OCI-LY7 (cell line): ENCODE data around the gene PDILT. TPM values are rescaled to one million over a fixed set of nuclear protein-coding genes. Genes with fewer than 3 reads are reported as not detected.
"Not testable (repeated sequence)": the region's sequence is repeated elsewhere in the genome, so short reads cannot be mapped to it uniquely, and the experiment has no call there.

Experiments
- BruUV-seq: library from RNA; stranded (reverse); fragments of 400-500 nt; replicated peaks from 2 replicates; lab custom pipeline; 2021; lab: Mats Ljungman, UMichigan
- CTCF ChIA-PET: fragments of 300-600 bp; sonication (Branson Sonifier 250); formaldehyde crosslinking; loops from one replicate; lab custom pipeline; 2022; ENCODE audit warnings: antibody characterized with exemption; ENCODE audit not compliant: unreplicated experiment; lab: Charles Lee
- POLR2A ChIA-PET: fragments of 300-600 bp; sonication (Branson Sonifier 250); formaldehyde crosslinking; loops from one replicate; lab custom pipeline; 2022; ENCODE audit warnings: antibody characterized with exemption; lab: Charles Lee
- DNase-seq: peaks from one replicate; pipeline ENCODE4 v3.0.0-alpha.2; 2015; ENCODE audit warnings: low spot score
- H2AFZ ChIP-seq: fragments of 200-600 bp; sonication (generic), shearing (Covaris generic); 2 replicates; pipeline ENCODE4 v1.6.1; 2014; ENCODE audit warnings: mild to moderate bottlenecking, antibody characterized with exemption, low read length, moderate library complexity
- H3K27ac ChIP-seq: fragments of 200-600 bp; sonication (generic); 2 replicates; pipeline ENCODE4 v1.5.1; 2014; ENCODE audit warnings: mixed run types, low read depth, mild to moderate bottlenecking, moderate library complexity, low read length, inconsistent platforms; ENCODE audit not compliant: poor library complexity, severe bottlenecking
- H3K36me3 ChIP-seq: fragments of 200-600 bp; sonication (generic); 2 replicates; pipeline ENCODE4 v1.6.1; 2014; ENCODE audit warnings: mild to moderate bottlenecking, antibody characterized with exemption, low read length, moderate library complexity, mixed read lengths; ENCODE audit not compliant: insufficient read depth
- H3K4me1 ChIP-seq: fragments of 200-600 bp; sonication (generic); 2 replicates; pipeline ENCODE4 v1.5.1; 2014; ENCODE audit warnings: mild to moderate bottlenecking, low read length; ENCODE audit not compliant: insufficient read depth, poor library complexity, severe bottlenecking
- H3K4me2 ChIP-seq: fragments of 200-600 bp; sonication (generic); 2 replicates; pipeline ENCODE4 v1.6.1; 2014; ENCODE audit warnings: mild to moderate bottlenecking, low read length
- H3K4me3 ChIP-seq: fragments of 200-600 bp; sonication (generic); 2 replicates; pipeline ENCODE4 v1.5.1; 2014; ENCODE audit warnings: mild to moderate bottlenecking, low read depth, low read length; ENCODE audit not compliant: poor library complexity, severe bottlenecking
- H3K79me2 ChIP-seq: fragments of 200-600 bp; sonication (generic); 2 replicates; pipeline ENCODE4 v1.6.1; 2016; ENCODE audit warnings: low read depth, mild to moderate bottlenecking, low read length, moderate library complexity, mixed read lengths; ENCODE audit not compliant: insufficient read depth
- H3K9me2 ChIP-seq: fragments of 200-600 bp; sonication (generic); 2 replicates; pipeline ENCODE4 v1.6.1; 2016; ENCODE audit warnings: mild to moderate bottlenecking, low read length, mixed read lengths; ENCODE audit not compliant: insufficient read depth
- H3K9me3 ChIP-seq: fragments of 200-600 bp; sonication (generic); 2 replicates; pipeline ENCODE4 v1.6.1; 2014; ENCODE audit warnings: mild to moderate bottlenecking, mixed run types, low read length, mixed read lengths
- H4K20me1 ChIP-seq: fragments of 200-600 bp; sonication (generic); 2 replicates; pipeline ENCODE4 v1.6.1; 2014; ENCODE audit warnings: mild to moderate bottlenecking, antibody characterized with exemption, low read length, moderate library complexity, mixed read lengths; ENCODE audit not compliant: insufficient read depth
- EZH2phosphoT487 ChIP-seq: fragments of 200-600 bp; sonication (generic); IDR thresholded peaks from 2 replicates; pipeline ENCODE4 v1.6.1; 2018; ENCODE audit warnings: low read depth, borderline replicate concordance, mild to moderate bottlenecking, mixed run types, antibody characterized with exemption, low read length, moderate library complexity, mixed read lengths
- intact Hi-C: fragments of 100-400 bp; cut with micrococcal nuclease; formaldehyde crosslinking; loops from one replicate; pipeline ENCODE4 v1.10.0; 2022; ENCODE audit not compliant: unreplicated experiment
- total RNA-seq, 2 experiments: library from RNA; depleted of rRNA in 1 of 2; stranded (reverse); fragments of >200 nt in 1 of 2; shearing (Covaris generic) in 1 of 2; gene quantifications; 2 replicates each; pipeline ENCODE4 v1.2.3, GENCODE V29; 2014 to 2022
- TF ChIP-seq, protein P1 (sequence below): fragments of 200-600 bp; sonication (generic); conservative IDR thresholded peaks from 2 replicates; pipeline ENCODE4 v1.5.1; 2014; ENCODE audit warnings: mild to moderate bottlenecking, antibody characterized with exemption, low read length, moderate library complexity, mixed read lengths

Gene PDILT
- total RNA-seq, 2 experiments from 2014 or later = not detected

DNA sequence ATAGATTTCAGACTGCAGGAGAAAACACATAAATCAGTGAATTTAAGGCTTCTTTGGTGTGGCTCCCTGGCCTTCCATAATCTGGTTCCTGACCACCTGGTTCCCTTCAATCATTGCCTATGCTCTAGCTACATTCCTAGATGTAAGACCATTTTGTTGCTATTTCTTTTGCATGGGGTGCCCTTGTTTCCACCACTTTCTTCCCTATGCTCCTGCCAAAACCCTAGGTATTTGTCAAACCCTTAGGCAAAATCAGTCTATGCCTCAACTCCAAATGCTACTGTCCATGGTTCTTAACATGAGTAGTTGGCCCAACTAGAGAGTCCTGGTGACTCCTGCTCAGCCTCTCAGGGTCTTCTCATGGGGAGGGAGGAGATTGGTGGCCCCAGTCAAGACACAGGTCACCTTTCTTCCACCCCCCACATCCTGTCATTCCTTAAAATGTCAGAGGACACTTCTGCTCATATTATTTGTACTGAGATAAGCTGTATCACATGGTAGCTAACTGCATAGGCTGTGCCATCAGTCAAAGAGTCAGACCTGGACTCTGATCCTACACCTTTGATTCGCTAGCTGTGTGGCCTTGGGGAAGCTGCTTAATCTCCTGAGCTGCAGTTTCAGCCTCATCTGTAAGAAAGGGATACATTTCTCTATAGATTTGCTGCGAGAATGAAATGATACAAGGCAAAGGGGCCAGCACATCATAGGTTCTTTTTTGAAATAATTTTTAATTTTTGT lies 19.8 kb upstream of the PDILT start:
- no peak overlapping the region for H2AFZ ChIP-seq
- no peaks in the 10 kb centered on the region for H3K36me3 ChIP-seq
- no peaks in the 10 kb centered on the region for H3K9me2 ChIP-seq
- intact Hi-C loops = no loop called here
- BruUV-seq = no TSS peak
- H3K4me3 ChIP-seq = no peak overlapping the region
- no peaks in the 10 kb centered on the region for H4K20me1 ChIP-seq
- TF ChIP-seq, protein P1, sequence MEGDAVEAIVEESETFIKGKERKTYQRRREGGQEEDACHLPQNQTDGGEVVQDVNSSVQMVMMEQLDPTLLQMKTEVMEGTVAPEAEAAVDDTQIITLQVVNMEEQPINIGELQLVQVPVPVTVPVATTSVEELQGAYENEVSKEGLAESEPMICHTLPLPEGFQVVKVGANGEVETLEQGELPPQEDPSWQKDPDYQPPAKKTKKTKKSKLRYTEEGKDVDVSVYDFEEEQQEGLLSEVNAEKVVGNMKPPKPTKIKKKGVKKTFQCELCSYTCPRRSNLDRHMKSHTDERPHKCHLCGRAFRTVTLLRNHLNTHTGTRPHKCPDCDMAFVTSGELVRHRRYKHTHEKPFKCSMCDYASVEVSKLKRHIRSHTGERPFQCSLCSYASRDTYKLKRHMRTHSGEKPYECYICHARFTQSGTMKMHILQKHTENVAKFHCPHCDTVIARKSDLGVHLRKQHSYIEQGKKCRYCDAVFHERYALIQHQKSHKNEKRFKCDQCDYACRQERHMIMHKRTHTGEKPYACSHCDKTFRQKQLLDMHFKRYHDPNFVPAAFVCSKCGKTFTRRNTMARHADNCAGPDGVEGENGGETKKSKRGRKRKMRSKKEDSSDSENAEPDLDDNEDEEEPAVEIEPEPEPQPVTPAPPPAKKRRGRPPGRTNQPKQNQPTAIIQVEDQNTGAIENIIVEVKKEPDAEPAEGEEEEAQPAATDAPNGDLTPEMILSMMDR = no peak
- no peak for TF ChIP-seq EZH2phosphoT487
- ChIA-PET POLR2A (no interaction called here), CTCF (no interaction called here)
- H3K9me3 ChIP-seq = no peaks in the 10 kb centered on the region
- no peak overlapping the region for H3K4me2 ChIP-seq
- no peak overlapping the region for H3K27ac ChIP-seq
- DNase-seq = no peak
- no peaks in the 10 kb centered on the region for H3K4me1 ChIP-seq
- H3K79me2 ChIP-seq = no peaks in the 10 kb centered on the region

DNA sequence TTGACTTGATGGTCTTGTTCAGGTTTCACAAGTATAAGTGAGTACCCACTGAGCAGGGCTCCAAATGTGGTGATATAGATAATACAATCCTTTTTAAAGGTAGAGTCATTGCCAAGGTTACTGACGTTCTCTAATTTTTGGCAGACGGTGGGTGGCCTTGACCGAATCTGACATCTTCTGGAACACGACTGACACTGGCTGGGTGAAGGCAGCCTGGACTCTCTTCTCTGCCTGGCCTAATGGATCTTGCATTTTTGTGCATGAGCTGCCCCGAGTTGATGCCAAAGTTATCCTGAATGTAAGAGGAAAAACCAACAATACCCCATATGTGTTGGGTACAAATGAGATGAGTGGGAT lies 19.2 kb upstream of the PDILT start:
- H3K9me3 ChIP-seq, intact Hi-C loops, CTCF ChIA-PET, H3K4me1 ChIP-seq, POLR2A ChIA-PET, BruUV-seq, H3K27ac ChIP-seq, H3K4me2 ChIP-seq, H4K20me1 ChIP-seq, H2AFZ ChIP-seq, H3K9me2 ChIP-seq, H3K79me2 ChIP-seq, H3K36me3 ChIP-seq, H3K4me3 ChIP-seq, DNase-seq: not testable (repeated sequence)

- DNase-seq, H3K9me3 ChIP-seq, H3K79me2 ChIP-seq, H3K4me3 ChIP-seq, BruUV-seq, POLR2A ChIA-PET, H3K4me2 ChIP-seq, intact Hi-C loops, H3K4me1 ChIP-seq, H3K36me3 ChIP-seq, H3K27ac ChIP-seq, H3K9me2 ChIP-seq, H2AFZ ChIP-seq, CTCF ChIA-PET, H4K20me1 ChIP-seq: not testable (repeated sequence)
Observed at GRCh38 chr16:20421748-20422147, 17.2 kb upstream of the PDILT start.

DNA sequence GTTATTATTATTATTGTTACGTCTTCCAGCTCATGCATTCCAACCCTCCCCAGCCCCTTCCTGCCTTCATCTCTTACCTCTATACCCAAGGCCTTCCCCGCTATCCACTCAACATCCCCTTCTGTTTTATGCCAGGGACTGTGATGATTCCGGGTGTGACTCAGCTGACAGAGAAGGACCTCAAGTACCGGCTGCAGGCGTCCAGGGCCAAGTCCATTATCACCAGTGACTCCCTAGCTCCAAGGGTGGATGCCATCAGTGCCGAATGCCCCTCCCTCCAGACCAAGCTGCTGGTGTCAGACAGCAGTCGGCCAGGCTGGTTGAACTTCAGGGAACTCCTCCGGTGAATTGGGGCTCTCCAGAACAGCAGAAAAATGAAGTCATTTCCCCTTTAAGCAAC lies 14.6 kb upstream of the PDILT start:
- H3K4me1 ChIP-seq, H3K9me2 ChIP-seq, CTCF ChIA-PET, POLR2A ChIA-PET, H3K79me2 ChIP-seq, H3K36me3 ChIP-seq, DNase-seq, intact Hi-C loops, H3K27ac ChIP-seq, H2AFZ ChIP-seq, H4K20me1 ChIP-seq, H3K9me3 ChIP-seq, H3K4me3 ChIP-seq, H3K4me2 ChIP-seq, BruUV-seq: not testable (repeated sequence)
